Globus pallidus (tissue), 1 donor: ENCODE measurements around the gene CDC7.

Source experiments
- DNase-seq: peaks from one replicate; pipeline ENCODE4 v3.0.0-alpha.2; 2015; ENCODE audit warnings: low spot score

Gene CDC7

DNA sequence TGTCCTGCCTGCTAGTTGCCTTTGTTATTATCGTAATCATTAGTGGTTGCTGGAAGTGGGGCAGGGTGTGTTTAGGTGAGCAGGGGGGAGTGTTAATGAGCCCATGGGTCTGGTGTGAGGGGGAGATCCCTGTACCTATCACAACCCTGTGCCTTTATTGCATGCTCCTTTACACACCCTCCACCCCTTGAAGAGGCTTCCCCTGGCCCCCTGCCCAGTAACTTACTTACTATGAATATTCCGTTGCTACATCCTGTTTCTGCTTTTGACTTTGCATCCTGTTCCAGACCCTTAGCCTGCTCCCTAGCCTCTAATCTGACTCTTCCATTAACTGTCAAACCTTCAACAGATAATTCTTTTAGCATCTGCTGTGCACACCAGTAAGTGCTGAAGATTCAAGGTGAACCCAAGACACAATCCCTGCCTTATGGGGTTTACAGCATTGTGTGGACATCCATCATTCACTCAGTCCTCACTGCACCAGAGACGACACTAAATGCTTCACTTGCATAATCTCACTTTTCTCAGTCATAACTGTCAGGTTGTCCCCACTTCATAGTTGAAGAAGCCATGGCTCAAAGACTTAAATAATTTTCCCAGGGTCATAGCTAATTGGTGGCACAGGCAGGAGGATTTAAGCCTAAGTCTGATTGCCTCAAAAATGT, 47.9 kb downstream of the CDC7 start:
- no peak for DNase-seq

- DNase-seq: no peak
These were observed 48.5 kb downstream of the CDC7 start for GRCh38 chr1:91549041-91549735.

DNA sequence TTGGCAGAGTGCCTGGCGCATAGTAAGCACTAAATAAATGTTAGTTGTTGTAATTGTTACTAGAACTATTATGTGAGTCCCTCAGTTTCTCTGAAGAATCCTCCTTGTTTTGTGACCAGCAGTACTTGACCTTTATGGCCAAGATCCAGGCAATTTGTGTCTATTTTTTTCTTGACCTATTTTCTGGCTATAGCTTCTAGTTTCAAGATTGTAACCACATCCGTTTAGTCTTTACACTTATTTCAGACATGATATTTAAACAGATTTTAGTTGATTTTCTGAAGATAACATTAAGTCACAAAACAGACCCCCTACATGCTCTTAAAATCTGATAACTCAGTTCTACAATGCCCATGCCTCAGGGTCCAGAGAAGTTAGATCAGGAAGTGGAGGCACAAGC, 50.3 kb downstream of the CDC7 start:
- no peak for DNase-seq

DNA sequence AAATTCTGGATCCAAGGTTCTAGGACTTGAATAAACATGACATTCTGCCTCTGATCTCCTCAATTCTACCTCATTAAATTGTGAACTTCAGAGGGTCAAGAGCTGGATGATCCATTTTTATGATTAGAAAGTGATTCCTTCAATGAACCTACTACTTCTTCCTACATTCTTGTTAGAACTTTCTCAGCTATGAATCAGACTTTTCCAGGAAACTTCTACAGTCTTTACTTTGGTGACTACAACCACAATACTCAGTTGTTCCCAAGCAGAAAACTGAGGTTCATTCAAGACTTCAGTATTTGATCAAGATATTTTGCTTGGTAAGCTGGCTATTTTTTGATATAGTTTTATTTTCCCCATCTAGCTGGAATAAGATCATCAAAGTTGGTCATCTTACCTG, 51.4 kb downstream of the CDC7 start:
- DNase-seq: no peak

DNA sequence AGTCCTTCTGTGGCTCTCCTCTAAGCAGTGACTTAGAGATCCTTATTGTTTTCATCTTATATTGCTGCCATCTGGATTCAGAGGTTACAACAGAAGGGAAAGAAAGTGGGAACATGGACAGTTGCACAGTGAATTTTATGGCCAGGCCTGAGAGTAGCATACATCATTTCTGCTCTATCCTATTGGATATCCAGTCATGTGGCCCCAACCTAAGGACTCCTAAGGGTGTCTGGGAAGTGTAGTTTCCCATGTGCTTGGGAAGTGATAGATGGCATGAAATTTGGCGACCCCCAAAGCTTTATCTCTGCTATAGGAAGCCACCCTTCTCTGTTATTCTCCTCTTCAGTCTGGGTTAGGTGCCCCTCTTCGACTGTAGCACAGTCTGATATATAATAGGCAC, 51.9 kb downstream of the CDC7 start:
- DNase-seq: no peak

GRCh38 chr1:91553177-91553591, 52.5 kb downstream of the CDC7 start:
- DNase-seq: peak; percentile 43

DNA sequence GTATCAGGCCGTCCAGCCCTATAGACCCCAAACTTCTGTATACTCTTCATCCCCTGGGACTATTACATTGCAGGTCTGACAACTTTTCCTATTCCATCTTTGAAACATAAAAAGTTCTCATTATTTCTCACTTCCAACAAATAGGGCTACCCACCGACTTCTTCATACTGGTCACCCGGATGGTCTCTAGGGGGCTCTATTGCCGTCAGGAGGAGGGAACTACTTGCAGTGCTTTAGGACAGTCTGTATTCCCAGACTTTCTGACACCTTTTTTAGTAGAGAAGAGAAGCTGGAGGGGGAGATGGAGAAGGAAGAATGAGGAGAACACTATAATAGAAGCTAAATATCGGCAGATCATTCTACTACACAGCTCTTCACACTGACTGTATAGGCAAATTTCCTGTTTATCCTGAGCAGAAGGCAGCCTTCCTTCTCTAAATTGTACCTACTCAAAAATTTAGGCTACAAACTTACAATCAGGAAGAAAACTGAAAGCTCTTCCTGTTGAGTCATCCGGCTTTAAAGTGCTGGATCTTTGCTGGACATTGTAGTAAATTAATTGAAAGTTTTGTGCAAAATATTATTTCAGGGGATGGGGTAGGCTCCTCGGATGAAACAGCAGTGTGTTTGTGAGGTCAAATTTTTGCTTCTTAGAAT, 54.6 kb downstream of the CDC7 start:
- DNase-seq: no peak

- no peak for DNase-seq
These were observed 55.3 kb downstream of the CDC7 start for GRCh38 chr1:91555821-91556531.

GRCh38 chr1:91556556-91556955, 55.9 kb downstream of the CDC7 start:
- no peak for DNase-seq

DNA sequence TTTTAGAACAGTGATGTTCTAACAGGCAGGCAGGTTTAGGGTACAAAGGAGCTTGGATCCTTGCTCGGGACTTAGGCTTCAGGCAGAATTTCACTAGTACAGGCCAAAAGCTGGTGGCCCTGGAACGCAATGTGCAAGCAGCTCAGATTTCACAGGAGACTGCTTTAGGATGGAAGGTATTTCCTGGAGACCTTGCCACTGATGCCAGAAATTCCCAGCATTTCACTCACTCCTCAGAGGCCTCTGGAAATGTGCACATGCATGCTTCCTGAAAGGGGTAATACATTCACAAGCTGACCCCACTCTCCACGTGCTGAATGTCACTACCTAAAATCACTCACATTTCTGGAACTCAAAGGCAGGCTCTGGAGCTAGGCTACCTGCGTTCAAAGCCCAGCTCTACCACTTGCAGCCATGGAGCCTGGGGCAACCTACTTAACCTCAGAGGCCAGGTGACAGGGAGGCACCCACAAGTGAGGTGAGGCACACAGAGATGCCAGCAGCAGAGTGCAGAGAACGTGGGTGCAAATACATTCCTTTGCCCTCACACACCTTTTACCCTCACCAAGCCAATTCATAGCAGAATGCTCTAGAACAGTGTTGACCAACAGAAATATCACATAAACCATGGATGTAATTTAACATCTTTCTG, 56.5 kb downstream of the CDC7 start:
- DNase-seq: no peak

DNA sequence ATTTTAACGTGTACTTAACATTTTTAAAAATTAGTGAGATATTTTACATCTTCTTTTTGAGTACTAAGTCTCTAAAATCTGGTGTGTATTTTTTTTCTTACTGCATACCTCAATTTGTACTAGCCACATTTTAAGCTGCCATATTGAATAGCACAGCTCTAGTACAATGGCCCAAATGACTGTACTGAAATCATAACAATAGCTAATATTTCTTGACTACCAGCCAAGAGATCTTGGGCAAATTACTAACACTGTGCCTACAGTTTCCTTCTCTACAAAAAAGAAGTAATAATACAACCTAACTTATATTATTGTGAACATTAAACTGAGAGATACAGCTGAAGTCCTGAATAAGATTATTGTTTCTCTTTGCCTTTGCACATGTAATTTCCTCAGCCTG, 57.2 kb downstream of the CDC7 start:
- no peak for DNase-seq

- no peak for DNase-seq
These were observed 58.5 kb downstream of the CDC7 start for GRCh38 chr1:91559046-91559750.

- DNase-seq: no peak
These were observed 59.4 kb downstream of the CDC7 start for GRCh38 chr1:91559838-91560565.

GRCh38 chr1:91564888-91565701, 64.4 kb downstream of the CDC7 start:
- DNase-seq: peak; percentile 40

GRCh38 chr1:91567583-91567982, 66.9 kb downstream of the CDC7 start:
- no peak for DNase-seq

DNA sequence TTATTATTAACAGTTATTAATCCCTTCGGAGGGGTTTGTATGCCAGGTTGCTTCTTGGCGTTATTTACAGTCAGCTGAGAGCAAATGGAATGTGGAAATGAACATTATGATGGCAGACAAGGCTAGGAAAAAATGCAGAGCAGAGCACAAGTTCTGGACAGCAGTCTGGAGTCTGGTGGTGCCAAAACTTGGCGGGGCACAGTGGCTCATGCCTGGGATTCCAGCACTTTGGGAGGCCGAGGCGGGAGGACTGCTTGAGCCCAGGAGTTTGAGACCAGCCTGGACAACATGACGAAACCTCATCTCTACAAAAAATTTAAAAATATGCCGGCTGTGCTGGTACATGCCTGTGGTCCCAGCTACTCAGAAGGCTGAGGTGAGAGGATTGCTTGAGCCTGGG, 67.6 kb downstream of the CDC7 start:
- DNase-seq: no peak

DNA sequence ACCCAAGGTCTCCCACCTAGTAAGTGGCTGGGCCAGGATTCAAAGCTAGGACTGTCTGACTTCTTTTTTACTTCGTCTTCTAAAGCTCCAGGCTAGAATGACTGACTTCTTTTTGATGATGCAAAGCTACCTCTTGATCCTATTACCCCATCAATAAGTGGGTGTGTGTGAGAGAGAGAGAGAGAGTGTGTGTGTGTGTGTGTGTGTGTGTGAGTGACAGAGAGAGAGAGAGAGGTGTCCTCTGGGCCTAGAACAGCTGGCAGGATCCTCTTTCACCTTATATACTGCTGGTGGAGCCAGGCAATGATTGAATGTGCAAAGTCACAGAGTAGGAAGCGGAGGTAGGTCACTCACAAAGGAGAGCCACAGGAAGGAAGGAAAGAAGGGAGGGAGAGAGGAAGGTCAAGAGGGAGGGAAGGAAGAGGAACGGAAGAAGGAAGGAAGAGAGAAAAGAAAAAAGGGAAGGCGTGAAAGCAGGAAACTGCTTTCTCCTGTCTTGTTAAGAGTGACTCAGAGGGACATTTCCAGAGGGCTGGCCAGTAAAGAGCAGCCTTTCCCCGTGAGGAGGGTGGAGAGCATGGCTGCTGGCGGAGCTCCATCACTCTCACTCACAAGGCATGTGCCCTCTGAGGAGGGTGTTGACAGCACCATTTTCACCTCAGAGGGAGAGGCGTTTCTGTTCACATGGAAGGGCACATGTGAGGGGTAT, 68.9 kb downstream of the CDC7 start:
- DNase-seq: no peak

DNA sequence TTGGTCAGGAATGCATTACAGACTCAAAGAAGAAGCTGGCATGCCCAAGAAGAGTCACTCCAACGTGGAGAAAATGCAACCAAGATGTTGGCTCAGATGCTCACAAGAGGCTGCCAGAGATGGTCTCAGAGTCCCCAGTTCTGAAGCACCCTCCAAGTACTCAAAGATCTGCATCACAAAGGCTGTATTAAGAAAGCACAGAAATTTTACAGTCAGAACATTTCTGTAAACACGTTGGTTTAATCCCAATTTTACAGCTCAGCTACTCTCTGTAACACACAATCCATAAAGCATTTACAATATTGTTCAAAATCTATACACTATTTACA, 69.4 kb downstream of the CDC7 start:
- DNase-seq: no peak

DNA sequence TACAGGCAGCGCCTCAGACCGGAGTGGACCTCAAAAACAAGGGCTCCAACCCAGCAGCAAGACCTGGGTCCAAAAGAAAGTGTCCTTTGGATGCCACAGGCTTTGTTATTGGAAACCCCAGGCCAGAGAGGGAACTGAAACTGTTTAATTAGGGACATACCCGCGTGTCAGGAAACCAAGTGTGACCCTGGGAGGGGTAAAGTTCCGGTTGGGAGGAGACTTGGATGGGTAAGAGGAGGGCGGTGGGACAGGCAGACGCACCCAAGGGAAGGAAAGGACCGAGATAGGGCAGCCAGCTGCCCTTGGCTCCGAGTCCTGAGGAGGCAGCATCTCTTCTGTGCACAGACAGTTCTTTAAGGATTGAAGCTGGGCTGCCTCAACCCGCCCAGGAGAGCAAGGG, 71.4 kb downstream of the CDC7 start:
- no peak for DNase-seq
